H1 (cell line): ENCODE measurements around the gene POU6F2. TPM values are rescaled to one million over a fixed set of nuclear protein-coding genes. Genes with fewer than 3 reads are reported as not detected.

Experiments
- CTCF ChIA-PET: fragments of 300-600 bp; sonication (Branson Sonifier 250); formaldehyde crosslinking; loops from one replicate; lab custom pipeline; 2021; ENCODE audit not compliant: partially characterized antibody; lab: Charles Lee
- POLR2A ChIA-PET: fragments of 300-600 bp; sonication (Branson Sonifier 250); formaldehyde crosslinking; loops from one replicate; lab custom pipeline; 2021; ENCODE audit warnings: inconsistent platforms; ENCODE audit not compliant: partially characterized antibody; lab: Charles Lee
- DNase-seq, 2 experiments: peaks; one replicate each; pipeline versions ENCODE4 v3.0.0 to v3.0.0-alpha.2; 2010 to 2022; ENCODE audit warnings: low spot score in 2 of 2, low read depth in 1 of 2, mixed read lengths in 1 of 2
- FAIRE-seq: peaks from 2 replicates; lab custom pipeline; 2011; peaks lifted over from hg19 to GRCh38; lab: Jason Lieb, UNC
- H2AFZ ChIP-seq: 2 replicates; pipeline ENCODE4 v1.8.1; 2012; ENCODE audit warnings: low read length, inconsistent platforms
- H2AK5ac ChIP-seq: 2 replicates; pipeline ENCODE4 v1.6.1; 2013; ENCODE audit warnings: low read depth, low read length
- H2BK120ac ChIP-seq: replicated peaks from 2 replicates; pipeline ENCODE3; 2013; ENCODE audit warnings: low read depth, low read length, inconsistent platforms
- H2BK12ac ChIP-seq: 2 replicates; pipeline ENCODE4 v1.6.1; 2013; ENCODE audit warnings: low read depth, low read length
- H2BK15ac ChIP-seq: 2 replicates; pipeline ENCODE4 v1.6.1; 2013; ENCODE audit warnings: low read length
- H2BK20ac ChIP-seq: 2 replicates; pipeline ENCODE4 v1.6.1; 2013; ENCODE audit warnings: low read length
- H2BK5ac ChIP-seq: 2 replicates; pipeline ENCODE4 v1.6.1; 2013; ENCODE audit warnings: low read depth, low read length
- H3K14ac ChIP-seq: 2 replicates; pipeline ENCODE4 v1.6.1; 2013; ENCODE audit warnings: inconsistent platforms; ENCODE audit not compliant: insufficient read length
- H3K18ac ChIP-seq: 2 replicates; pipeline ENCODE4 v1.6.1; 2013; ENCODE audit warnings: low read length; ENCODE audit errors: extremely low read depth
- H3K23ac ChIP-seq: 2 replicates; pipeline ENCODE4 v1.6.1; 2013; ENCODE audit warnings: inconsistent platforms; ENCODE audit not compliant: insufficient read length
- H3K23me2 ChIP-seq: 2 replicates; pipeline ENCODE4 v1.6.1; 2013; ENCODE audit warnings: low read depth, low read length
- H3K27ac ChIP-seq: 2 replicates; pipeline ENCODE4 v1.6.1; 2011; ENCODE audit warnings: low read depth, low read length, inconsistent platforms
- H3K27me3 ChIP-seq, 4 experiments: replicated peaks in 1 of 4; 1 replicate in 1 of 4; 2 replicates in 3 of 4; pipeline versions ENCODE4 v1.6.1 to v1.8.1; 2011 to 2013; ENCODE audit warnings: low read length in 3 of 4, mild to moderate bottlenecking in 3 of 4, inconsistent platforms in 2 of 4, mixed read lengths in 2 of 4, moderate library complexity in 1 of 4; ENCODE audit not compliant: control insufficient read depth in 3 of 4, insufficient read depth in 3 of 4; ENCODE audit errors: extremely low read depth in 1 of 4
- H3K36me3 ChIP-seq, 4 experiments: 2 replicates each; pipeline versions ENCODE4 v1.6.1 to v1.8.1; 2011 to 2013; ENCODE audit warnings: mild to moderate bottlenecking in 4 of 4, low read length in 3 of 4, moderate library complexity in 2 of 4, control low read depth in 1 of 4, inconsistent platforms in 1 of 4; ENCODE audit not compliant: insufficient read depth in 4 of 4, control insufficient read depth in 2 of 4
- H3K4ac ChIP-seq: replicated peaks from 2 replicates; pipeline ENCODE3; 2013; ENCODE audit warnings: low read length, low read depth, mixed read lengths, inconsistent platforms; ENCODE audit not compliant: insufficient read length
- H3K4me1 ChIP-seq, 4 experiments: replicated peaks in 1 of 4; 1 replicate in 1 of 4; 2 replicates in 3 of 4; pipeline versions ENCODE4 v1.6.1 to v1.8.1; 2011 to 2013; ENCODE audit warnings: low read length in 3 of 4, inconsistent platforms in 2 of 4, mixed read lengths in 1 of 4; ENCODE audit not compliant: insufficient read depth in 4 of 4, control insufficient read depth in 3 of 4
- H3K4me2 ChIP-seq, 2 experiments: 2 replicates each; pipeline versions ENCODE4 v1.6.1 to v1.8.1; 2011 to 2013; ENCODE audit warnings: low read depth in 2 of 2, low read length in 2 of 2, control low read depth in 1 of 2, inconsistent platforms in 1 of 2, mild to moderate bottlenecking in 1 of 2; ENCODE audit not compliant: insufficient read depth in 1 of 2
- H3K4me3 ChIP-seq, 4 experiments: fragments of 200-600, 300-600 bp in 1 of 4; sonication (generic), shearing (Covaris generic), sonication (Bioruptor Twin) in 1 of 4; 2 replicates each; pipeline versions ENCODE4 v1.5.1 to v1.8.1; 2011 to 2016; ENCODE audit warnings: low read length in 4 of 4, low read depth in 3 of 4, control low read depth in 2 of 4, inconsistent platforms in 2 of 4, mild to moderate bottlenecking in 2 of 4, mixed read lengths in 1 of 4, moderate library complexity in 1 of 4; ENCODE audit not compliant: insufficient read depth in 2 of 4; ENCODE audit errors: extremely low read depth in 1 of 4
- H3K56ac ChIP-seq: replicated peaks from 2 replicates; pipeline ENCODE3; 2013; ENCODE audit warnings: low read depth, mild to moderate bottlenecking, mixed read lengths, low read length, inconsistent platforms; ENCODE audit not compliant: insufficient read length
- H3K79me1 ChIP-seq: 2 replicates; pipeline ENCODE4 v1.6.1; 2013; ENCODE audit warnings: low read depth, low read length, control low read depth
- H3K79me2 ChIP-seq, 2 experiments: 2 replicates each; pipeline versions ENCODE4 v1.6.1 to v1.8.1; 2012 to 2013; ENCODE audit warnings: low read length in 2 of 2, mild to moderate bottlenecking in 2 of 2, inconsistent platforms in 1 of 2; ENCODE audit not compliant: insufficient read depth in 2 of 2, control insufficient read depth in 1 of 2
- H3K9ac ChIP-seq, 4 experiments: replicated peaks in 1 of 4; 1 replicate in 1 of 4; 2 replicates in 3 of 4; pipeline versions ENCODE4 v1.6.1 to v1.8.1; 2011 to 2013; ENCODE audit warnings: low read depth in 3 of 4, low read length in 3 of 4, control low read depth in 2 of 4, mild to moderate bottlenecking in 2 of 4, moderate library complexity in 2 of 4, inconsistent platforms in 1 of 4; ENCODE audit errors: extremely low read depth in 1 of 4
- H3K9me3 ChIP-seq, 2 experiments: 2 replicates each; pipeline versions ENCODE4 v1.6.1 to v1.8.1; 2012 to 2013; ENCODE audit warnings: mild to moderate bottlenecking in 2 of 2, moderate library complexity in 2 of 2, control low read depth in 1 of 2, inconsistent platforms in 1 of 2, low read depth in 1 of 2, low read length in 1 of 2, mixed read lengths in 1 of 2; ENCODE audit not compliant: insufficient read depth in 2 of 2
- H4K20me1 ChIP-seq, 2 experiments: replicated peaks in 1 of 2; 2 replicates each; pipeline versions ENCODE3 to v1.8.1; 2011 to 2013; ENCODE audit warnings: inconsistent platforms in 2 of 2, low read length in 2 of 2, mild to moderate bottlenecking in 1 of 2; ENCODE audit not compliant: insufficient read depth in 2 of 2, control insufficient read depth in 1 of 2
- H4K5ac ChIP-seq: 2 replicates; pipeline ENCODE4 v1.6.1; 2013; ENCODE audit warnings: low read length, low read depth, mixed read lengths, inconsistent platforms; ENCODE audit not compliant: insufficient read length
- H4K8ac ChIP-seq: 2 replicates; pipeline ENCODE4 v1.8.0; 2013; ENCODE audit warnings: mild to moderate bottlenecking, moderate library complexity, low read length, inconsistent platforms; ENCODE audit not compliant: insufficient read depth; ENCODE audit errors: extremely low read depth
- H4K91ac ChIP-seq: replicated peaks from 2 replicates; pipeline ENCODE3; 2013; ENCODE audit warnings: low read length, mixed read lengths, inconsistent platforms; ENCODE audit not compliant: insufficient read length
- BACH1 ChIP-seq: IDR thresholded peaks from 2 replicates; pipeline ENCODE4 v1.6.1; 2012; ENCODE audit warnings: low read length, improper control_type of control experiment
- CHD2 ChIP-seq: IDR thresholded peaks from 2 replicates; pipeline ENCODE4 v1.6.1; 2012; ENCODE audit warnings: low read length, improper control_type of control experiment
- CREB1 ChIP-seq: IDR thresholded peaks from 2 replicates; pipeline ENCODE4 v1.6.1; 2012; ENCODE audit warnings: inconsistent platforms
- CTBP2 ChIP-seq: IDR thresholded peaks from 2 replicates; pipeline ENCODE4 v1.7.0; 2011; ENCODE audit warnings: borderline replicate concordance, mild to moderate bottlenecking, moderate library complexity, mixed read lengths, low read length; ENCODE audit not compliant: insufficient read depth, insufficient read length
- GTF2F1 ChIP-seq: IDR thresholded peaks from 2 replicates; pipeline ENCODE4 v1.6.1; 2012; ENCODE audit warnings: low read depth, low read length, improper control_type of control experiment, borderline replicate concordance
- HDAC2 ChIP-seq, 2 experiments: fragments of 300-600 bp in 1 of 2; sonication (generic) in 1 of 2; IDR thresholded peaks; 2 replicates each; pipeline ENCODE4 v1.6.1; 2011 to 2012; ENCODE audit warnings: low read depth in 2 of 2, low read length in 2 of 2, mild to moderate bottlenecking in 2 of 2, moderate library complexity in 2 of 2, borderline replicate concordance in 1 of 2, inconsistent platforms in 1 of 2
- JUN ChIP-seq: IDR thresholded peaks from 2 replicates; pipeline ENCODE4 v1.6.1; 2011; ENCODE audit warnings: low read depth, mild to moderate bottlenecking, improper control_type of control experiment, low read length
- KDM4A ChIP-seq: IDR thresholded peaks from one replicate; pipeline ENCODE4 v1.7.1; 2012; ENCODE audit warnings: low read depth, mild to moderate bottlenecking, moderate library complexity, low read length, inconsistent platforms; ENCODE audit not compliant: severe bottlenecking
- NANOG ChIP-seq: IDR thresholded peaks from 2 replicates; pipeline ENCODE4 v1.6.1; 2011; ENCODE audit warnings: low read length, low read depth, mild to moderate bottlenecking, inconsistent platforms; ENCODE audit not compliant: insufficient read depth, poor library complexity, severe bottlenecking
- NRF1 ChIP-seq: IDR thresholded peaks from 2 replicates; pipeline ENCODE4 v1.6.1; 2011; ENCODE audit warnings: mild to moderate bottlenecking, low read depth, low read length, improper control_type of control experiment
- POLR2A ChIP-seq, 2 experiments: IDR thresholded peaks; 1 replicate in 1 of 2; 2 replicates in 1 of 2; pipeline ENCODE4 v1.6.1; 2011; ENCODE audit warnings: low read depth in 2 of 2, low read length in 2 of 2, mild to moderate bottlenecking in 2 of 2; ENCODE audit errors: control extremely low read depth in 1 of 2
- RNF2 ChIP-seq: fragments of 200-900, 300-1000 bp; sonication (generic); IDR thresholded peaks from 2 replicates; pipeline ENCODE4 v1.7.1; 2016; ENCODE audit warnings: borderline replicate concordance, low read depth, mild to moderate bottlenecking, antibody characterized with exemption, low read length; ENCODE audit not compliant: poor library complexity, severe bottlenecking; ENCODE audit errors: missing control alignments
- SIX5 ChIP-seq: IDR thresholded peaks from 2 replicates; pipeline ENCODE4 v1.6.1; 2011; ENCODE audit warnings: mild to moderate bottlenecking, low read depth, low read length
- TAF7 ChIP-seq: optimal IDR thresholded peaks from 2 replicates; pipeline ENCODE3; 2011; ENCODE audit warnings: low read depth, mild to moderate bottlenecking, inconsistent platforms, low read length, moderate library complexity, borderline replicate concordance
- ZNF274 ChIP-seq: IDR thresholded peaks from 2 replicates; pipeline ENCODE4 v1.7.0; 2012; ENCODE audit warnings: low read length, borderline replicate concordance; ENCODE audit errors: extremely low read depth
- WGBS, 2 experiments: shearing (Covaris generic) in 1 of 2; methylation state at CpG; one replicate each; pipeline versions ENCODE4 v1.1.6 to v1.1.7; 2013 to 2015; ENCODE audit warnings: low lambda C conversion rate in 2 of 2, mixed read lengths in 2 of 2, inconsistent platforms in 1 of 2, low coverage in 1 of 2, missing lambda C conversion rate in 1 of 2; ENCODE audit not compliant: insufficient replicate concordance in 2 of 2, insufficient coverage in 1 of 2, insufficient read length in 1 of 2; ENCODE audit errors: extremely low coverage in 1 of 2, missing lambda C conversion rate in 1 of 2; 5-methylcytosine and 5-hydroxymethylcytosine counted together
- polyA plus RNA-seq, 7 experiments: library from polyadenylated mRNA; depleted of rRNA in 3 of 7; stranded (reverse) in 5 of 7; unstranded in 2 of 7; fragments of >200 nt in 5 of 7; fragments of 200-250 nt in 2 of 7; gene quantifications; 1 replicate in 5 of 7; 2 replicates in 1 of 7; 4 replicates in 1 of 7; pipeline versions ENCODE4 v1.2.1 to v1.2.3, GENCODE V29; 2011 to 2013; ENCODE audit warnings: missing spikeins in 2 of 7, mixed read lengths in 2 of 7
- total RNA-seq: library from RNA; stranded (reverse); fragmentation: NEBNext Ultra II Directional; extraction: Animal tissue kit (Norgen Biotek cat#: 25700); gene quantifications from 2 replicates; pipeline ENCODE4 v1.2.1, GENCODE V29; 2021

POU6F2 gene
- total and polyA plus RNA-seq, 2 of the 8 experiments (the other 6 are each of a cell fraction or from before 2014, with no cell fraction given): 1.1 to 2.0 TPM

- H3K4me3 ChIP-seq: no peak overlapping the region
- no peak overlapping the region for H3K9ac ChIP-seq
- H3K36me3 ChIP-seq: no peaks in the 10 kb centered on the region
- no peak overlapping the region for H3K4me2 ChIP-seq
- WGBS, 2 experiments: 89% methylated on average over 5 of the region's 5 CpGs; no CpG with 5 or more reads in 1 of the 2 experiments
- H3K27me3 ChIP-seq: no peaks in the 10 kb centered on the region
- ChIA-PET POLR2A (no interaction called here), CTCF (no interaction called here)
- no peak overlapping the region for H2BK120ac ChIP-seq
- H2BK12ac ChIP-seq: no peak overlapping the region
- H3K14ac ChIP-seq: no peak overlapping the region
- no peak overlapping the region for H2BK5ac ChIP-seq
- no peak overlapping the region for H3K23ac ChIP-seq
- H3K4me1 ChIP-seq: peaks cover 0 to 3% (median 0%) of the 10 kb centered on the region in 4 experiments; a peak in 1 of 7 replicates
- no peaks in the 10 kb centered on the region for H3K79me1 ChIP-seq
- no peak overlapping the region for H4K91ac ChIP-seq
- H3K4ac ChIP-seq: no peak overlapping the region
- H3K18ac ChIP-seq: no peak overlapping the region
- H4K5ac ChIP-seq: no peak overlapping the region
- no peaks in the 10 kb centered on the region for H3K79me2 ChIP-seq
- no peak for FAIRE-seq
- no peak overlapping the region for H2AFZ ChIP-seq
- H3K23me2 ChIP-seq: no peaks in the 10 kb centered on the region
- no peak overlapping the region for H3K27ac ChIP-seq
- H4K8ac ChIP-seq: no peak overlapping the region
- no peaks in the 10 kb centered on the region for H3K9me3 ChIP-seq
- no peak overlapping the region for H2BK20ac ChIP-seq
- no peak overlapping the region for H3K56ac ChIP-seq
- no peak overlapping the region for H2AK5ac ChIP-seq
- H2BK15ac ChIP-seq: no peak overlapping the region
- no peak for DNase-seq
- no peaks in the 10 kb centered on the region for H4K20me1 ChIP-seq
- no peak for TF ChIP-seq SIX5
- TF ChIP-seq BACH1: no peak
- TF ChIP-seq HDAC2 (IDR thresholded peaks at IDR 0.05; ENCODE audit: borderline replicate concordance in 1 of 2, low read depth in 2 of 2, low read length in 2 of 2): no peak
- TF ChIP-seq NRF1: no peak
- no peak for TF ChIP-seq CREB1
- TF ChIP-seq POLR2A (IDR thresholded peaks at IDR 0.05; ENCODE audit: control extremely low read depth in 1 of 2, low read depth in 2 of 2, low read length in 2 of 2): no peak
- no peak for TF ChIP-seq CTBP2
- no peak for TF ChIP-seq TAF7
- TF ChIP-seq RNF2: no peak
- TF ChIP-seq JUN: no peak
- TF ChIP-seq CHD2: no peak
- no peak for TF ChIP-seq KDM4A
- no peak for TF ChIP-seq GTF2F1
- TF ChIP-seq NANOG: no peak
- no peak for TF ChIP-seq ZNF274
These were observed 154.6 kb downstream of the POU6F2 start for GRCh38 chr7:39132306-39132705.
